Measurements from ENCODE around the gene ADISSP. TPM values are rescaled to one million over a fixed set of nuclear protein-coding genes. Genes with fewer than 3 reads are reported as not detected.
A peak's percentile ranks its signal among the peaks of the same experiment; 100 is the strongest.

The ADISSP gene
- total and polyA plus RNA-seq, 2 of the 13 experiments (the other 11 are each of a cell fraction or from before 2014, with no cell fraction given) = 38.3 to 90.6 TPM

DNA sequence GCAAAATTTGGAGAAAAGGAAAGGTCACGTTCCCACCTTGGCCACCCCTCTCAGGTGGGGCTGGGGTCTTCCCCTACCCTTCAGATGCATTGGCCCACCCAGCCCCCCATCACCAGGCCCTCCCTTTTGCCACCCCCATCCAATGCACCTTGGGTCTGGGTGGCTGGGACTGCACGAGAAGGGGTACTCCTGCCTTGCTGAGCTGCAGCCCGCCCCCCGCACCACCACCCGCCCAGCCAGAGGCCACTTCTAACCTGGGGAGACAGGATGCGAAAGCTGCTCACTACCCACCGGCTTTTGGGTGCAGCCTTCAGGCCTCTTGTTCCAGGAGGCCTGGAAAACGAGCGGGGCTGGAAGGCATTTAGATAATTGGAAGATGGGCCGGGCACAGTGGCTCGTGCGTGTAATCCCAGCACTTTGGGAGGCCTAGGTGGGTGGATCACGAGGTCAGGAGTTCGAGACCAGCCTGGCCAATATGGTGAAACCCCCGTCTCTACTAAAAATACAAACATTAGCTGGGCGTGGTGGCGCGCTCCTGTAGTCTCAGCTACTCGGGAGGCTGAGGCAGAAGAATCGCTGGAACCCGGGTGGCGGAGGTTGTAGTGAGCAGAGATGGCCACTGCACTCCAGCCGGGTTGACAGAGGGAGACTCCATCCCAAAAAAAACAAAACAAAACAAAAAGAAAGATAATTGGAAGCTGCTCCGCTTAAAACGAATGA, 27.3 kb upstream of the ADISSP start:
- Histone ChIP-seq H3K4me3 (replicated peaks in 1 of 3; ENCODE audit: insufficient read depth in 1 of 3, low read depth in 2 of 3, low read length in 3 of 3) (no peak overlapping the region), H3K27me3 (ENCODE audit: control insufficient read depth in 1 of 2, insufficient read depth in 2 of 2, low read length in 2 of 2) (no peaks in the 10 kb centered on the region; a peak in 1 of 5 replicates), H3K9me3 (ENCODE audit: low read length) (no peaks in the 10 kb centered on the region), H3K27ac (ENCODE audit: extremely low read length, insufficient read depth, low read length) (no peak overlapping the region), H3K36me3 (replicated peaks in 1 of 2; ENCODE audit: control insufficient read depth in 1 of 2, insufficient read depth in 2 of 2, low read length in 2 of 2) (0 out of 5 replicates have a peak, but pooled peaks cover 0 to 4% of the 10 kb centered on the region in 2 experiments), H3K79me2 (ENCODE audit: insufficient read depth, low read length) (peaks cover 20% of the 10 kb centered on the region), H3K9ac (ENCODE audit: insufficient read depth, low read depth, low read length) (no peak overlapping the region), H4K20me1 (ENCODE audit: insufficient read depth, low read length) (no peaks in the 10 kb centered on the region), H3K4me2 (ENCODE audit: low read depth, low read length) (peak overlapping the region; percentile 97), H2AFZ (ENCODE audit: low read length) (no peak overlapping the region), H3K4me1 (ENCODE audit: insufficient read depth, low read length) (peaks cover 54% of the 10 kb centered on the region)
- intact Hi-C loops (cut with micrococcal nuclease; ENCODE audit: unreplicated experiment) (no loop called here), in situ Hi-C loops (cut with HindIII; ENCODE audit: extremely low pct_ligation_motif_present, low pct_unique_long_range_greater_than_20kb) (no loop called here)
- ATAC-seq (no peak), FAIRE-seq (no peak), DNase-seq (ENCODE audit: low spot score) (no peak)
- no TSS peak for BruUV-seq (replicated peaks)
- CTCF ChIA-PET (ENCODE audit: low intra/inter-chr PET ratio, low total read pairs) = interaction anchor here (1.4 kb wide), 1 partner anchor 23 kb away, joined by 3 read pairs; no protein-coding TSS in a partner anchor
- WGBS (ENCODE audit: low lambda C conversion rate) = 76% methylated on average over 25 of the region's 25 CpGs
- POLR2A ChIA-PET = interaction anchor here (1.4 to 3.1 kb wide), 4 partner anchors 8 to 27 kb away, joined by 4 to 31 read pairs (median 8); partner anchors contain the start of genes ADISSP, AP5S1 and CENPB
- TF ChIP-seq, protein P1, sequence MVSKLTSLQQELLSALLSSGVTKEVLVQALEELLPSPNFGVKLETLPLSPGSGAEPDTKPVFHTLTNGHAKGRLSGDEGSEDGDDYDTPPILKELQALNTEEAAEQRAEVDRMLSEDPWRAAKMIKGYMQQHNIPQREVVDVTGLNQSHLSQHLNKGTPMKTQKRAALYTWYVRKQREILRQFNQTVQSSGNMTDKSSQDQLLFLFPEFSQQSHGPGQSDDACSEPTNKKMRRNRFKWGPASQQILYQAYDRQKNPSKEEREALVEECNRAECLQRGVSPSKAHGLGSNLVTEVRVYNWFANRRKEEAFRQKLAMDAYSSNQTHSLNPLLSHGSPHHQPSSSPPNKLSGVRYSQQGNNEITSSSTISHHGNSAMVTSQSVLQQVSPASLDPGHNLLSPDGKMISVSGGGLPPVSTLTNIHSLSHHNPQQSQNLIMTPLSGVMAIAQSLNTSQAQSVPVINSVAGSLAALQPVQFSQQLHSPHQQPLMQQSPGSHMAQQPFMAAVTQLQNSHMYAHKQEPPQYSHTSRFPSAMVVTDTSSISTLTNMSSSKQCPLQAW (CRISPR knock-in tag; IDR thresholded peaks at IDR 0.05) = peak; percentile 32; the same call in 1 of the 2 replicates
- TF ChIP-seq ATAD3A (CRISPR knock-in tag; IDR thresholded peaks at IDR 0.05) = no peak
- TF ChIP-seq ZNF572 (CRISPR knock-in tag; IDR thresholded peaks at IDR 0.05) = 0 out of 2 replicates have a peak, but pooled peaks have one; percentile 79
- TF ChIP-seq, protein P2, sequence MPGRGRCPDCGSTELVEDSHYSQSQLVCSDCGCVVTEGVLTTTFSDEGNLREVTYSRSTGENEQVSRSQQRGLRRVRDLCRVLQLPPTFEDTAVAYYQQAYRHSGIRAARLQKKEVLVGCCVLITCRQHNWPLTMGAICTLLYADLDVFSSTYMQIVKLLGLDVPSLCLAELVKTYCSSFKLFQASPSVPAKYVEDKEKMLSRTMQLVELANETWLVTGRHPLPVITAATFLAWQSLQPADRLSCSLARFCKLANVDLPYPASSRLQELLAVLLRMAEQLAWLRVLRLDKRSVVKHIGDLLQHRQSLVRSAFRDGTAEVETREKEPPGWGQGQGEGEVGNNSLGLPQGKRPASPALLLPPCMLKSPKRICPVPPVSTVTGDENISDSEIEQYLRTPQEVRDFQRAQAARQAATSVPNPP (CRISPR knock-in tag; IDR thresholded peaks at IDR 0.05) = no peak
- 0 out of 2 replicates have a peak, but pooled peaks have one; percentile 29 for TF ChIP-seq NRL (CRISPR knock-in tag; IDR thresholded peaks at IDR 0.05; ENCODE audit: borderline replicate concordance)
- TF ChIP-seq ZNF460 (CRISPR knock-in tag; IDR thresholded peaks at IDR 0.05; ENCODE audit: borderline replicate concordance) = peak; percentile 35; the same call in 1 of the 2 replicates
- TF ChIP-seq, protein P3, sequence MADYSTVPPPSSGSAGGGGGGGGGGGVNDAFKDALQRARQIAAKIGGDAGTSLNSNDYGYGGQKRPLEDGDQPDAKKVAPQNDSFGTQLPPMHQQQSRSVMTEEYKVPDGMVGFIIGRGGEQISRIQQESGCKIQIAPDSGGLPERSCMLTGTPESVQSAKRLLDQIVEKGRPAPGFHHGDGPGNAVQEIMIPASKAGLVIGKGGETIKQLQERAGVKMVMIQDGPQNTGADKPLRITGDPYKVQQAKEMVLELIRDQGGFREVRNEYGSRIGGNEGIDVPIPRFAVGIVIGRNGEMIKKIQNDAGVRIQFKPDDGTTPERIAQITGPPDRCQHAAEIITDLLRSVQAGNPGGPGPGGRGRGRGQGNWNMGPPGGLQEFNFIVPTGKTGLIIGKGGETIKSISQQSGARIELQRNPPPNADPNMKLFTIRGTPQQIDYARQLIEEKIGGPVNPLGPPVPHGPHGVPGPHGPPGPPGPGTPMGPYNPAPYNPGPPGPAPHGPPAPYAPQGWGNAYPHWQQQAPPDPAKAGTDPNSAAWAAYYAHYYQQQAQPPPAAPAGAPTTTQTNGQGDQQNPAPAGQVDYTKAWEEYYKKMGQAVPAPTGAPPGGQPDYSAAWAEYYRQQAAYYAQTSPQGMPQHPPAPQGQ (CRISPR knock-in tag; IDR thresholded peaks at IDR 0.05; ENCODE audit: borderline replicate concordance) = no peak
- TF ChIP-seq PAWR (CRISPR knock-in tag; IDR thresholded peaks at IDR 0.05; ENCODE audit: borderline replicate concordance) = no peak
- TF ChIP-seq, protein P4, sequence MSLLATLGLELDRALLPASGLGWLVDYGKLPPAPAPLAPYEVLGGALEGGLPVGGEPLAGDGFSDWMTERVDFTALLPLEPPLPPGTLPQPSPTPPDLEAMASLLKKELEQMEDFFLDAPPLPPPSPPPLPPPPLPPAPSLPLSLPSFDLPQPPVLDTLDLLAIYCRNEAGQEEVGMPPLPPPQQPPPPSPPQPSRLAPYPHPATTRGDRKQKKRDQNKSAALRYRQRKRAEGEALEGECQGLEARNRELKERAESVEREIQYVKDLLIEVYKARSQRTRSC (CRISPR knock-in tag; IDR thresholded peaks at IDR 0.05; ENCODE audit: low read depth) = no peak
- TF ChIP-seq DPF2 (CRISPR knock-in tag; IDR thresholded peaks at IDR 0.05; ENCODE audit: borderline replicate concordance, low read depth) = no peak
- TF ChIP-seq XRCC5 (optimal IDR thresholded peaks at IDR 0.05; ENCODE audit: low read length) = no peak
- no peak for TF ChIP-seq MXI1 (IDR thresholded peaks at IDR 0.05; ENCODE audit: borderline replicate concordance, low read depth, low read length)
- no peak for TF ChIP-seq RAD21 (CRISPR knock-in tag; IDR thresholded peaks at IDR 0.05)
- TF ChIP-seq, protein P5, sequence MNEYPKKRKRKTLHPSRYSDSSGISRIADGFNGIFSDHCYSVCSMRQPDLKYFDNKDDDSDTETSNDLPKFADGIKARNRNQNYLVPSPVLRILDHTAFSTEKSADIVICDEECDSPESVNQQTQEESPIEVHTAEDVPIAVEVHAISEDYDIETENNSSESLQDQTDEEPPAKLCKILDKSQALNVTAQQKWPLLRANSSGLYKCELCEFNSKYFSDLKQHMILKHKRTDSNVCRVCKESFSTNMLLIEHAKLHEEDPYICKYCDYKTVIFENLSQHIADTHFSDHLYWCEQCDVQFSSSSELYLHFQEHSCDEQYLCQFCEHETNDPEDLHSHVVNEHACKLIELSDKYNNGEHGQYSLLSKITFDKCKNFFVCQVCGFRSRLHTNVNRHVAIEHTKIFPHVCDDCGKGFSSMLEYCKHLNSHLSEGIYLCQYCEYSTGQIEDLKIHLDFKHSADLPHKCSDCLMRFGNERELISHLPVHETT (CRISPR knock-in tag; conservative IDR thresholded peaks at IDR 0.05) = no peak

Data from HepG2 (cell line).